Neural cell (in vitro differentiated cells): ENCODE results near the gene PDE4A. TPM values are rescaled to one million over a fixed set of nuclear protein-coding genes. Genes with fewer than 3 reads are reported as not detected.

Experiments used
- H2AFZ ChIP-seq: fragments of 200-600, 300-800 bp; sonication (generic), shearing (Covaris generic); 2 replicates; pipeline ENCODE4 v1.6.0; 2014; ENCODE audit warnings: low read depth, mild to moderate bottlenecking, antibody characterized with exemption, low read length, moderate library complexity
- H3F3A ChIP-seq: fragments of 200-600 bp; shearing (Covaris generic); 2 replicates; pipeline ENCODE4 v1.6.1; 2016; ENCODE audit warnings: mild to moderate bottlenecking, moderate library complexity, mixed read lengths, antibody characterized with exemption, low read length; ENCODE audit not compliant: insufficient read depth, poor library complexity, severe bottlenecking
- H3K27ac ChIP-seq: fragments of 200-600, 300-800 bp; sonication (generic), shearing (Covaris generic); 2 replicates; pipeline ENCODE4 v1.5.1; 2014; ENCODE audit warnings: mild to moderate bottlenecking, low read length, moderate library complexity
- H3K27me3 ChIP-seq: fragments of 300-800, 200-600 bp; sonication (generic), shearing (Covaris generic); 2 replicates; pipeline ENCODE4 v1.6.0; 2014; ENCODE audit warnings: mild to moderate bottlenecking, low read depth, low read length, moderate library complexity; ENCODE audit not compliant: insufficient read depth
- H3K36me3 ChIP-seq: fragments of 300-800, 200-600 bp; sonication (generic), shearing (Covaris generic); 2 replicates; pipeline ENCODE4 v1.5.1; 2014; ENCODE audit warnings: mild to moderate bottlenecking, antibody characterized with exemption, low read length, moderate library complexity; ENCODE audit not compliant: insufficient read depth
- H3K4me2 ChIP-seq: fragments of 300-800, 200-600 bp; sonication (generic), shearing (Covaris generic); 2 replicates; pipeline ENCODE4 v1.6.0; 2014; ENCODE audit warnings: mild to moderate bottlenecking, low read length
- H3K4me3 ChIP-seq: fragments of 300-800, 200-600 bp; sonication (generic), shearing (Covaris generic); 2 replicates; pipeline ENCODE4 v1.5.1; 2014; ENCODE audit warnings: mild to moderate bottlenecking, low read length, moderate library complexity
- H3K79me2 ChIP-seq: fragments of 200-600 bp; shearing (Covaris generic); replicated peaks from 2 replicates; pipeline ENCODE4 v1.6.0; 2014; ENCODE audit warnings: mild to moderate bottlenecking, low read length, moderate library complexity; ENCODE audit not compliant: insufficient read depth
- H3K9ac ChIP-seq: fragments of 300-800, 200-600 bp; sonication (generic), shearing (Covaris generic); 2 replicates; pipeline ENCODE4 v1.6.1; 2016; ENCODE audit warnings: mild to moderate bottlenecking, low read length, mixed read lengths
- H3K9me2 ChIP-seq: fragments of 200-600 bp; shearing (Covaris generic); 2 replicates; pipeline ENCODE4 v1.6.1; 2016; ENCODE audit warnings: mild to moderate bottlenecking, low read length, mixed read lengths; ENCODE audit not compliant: insufficient read depth
- H3K9me3 ChIP-seq: fragments of 200-600, 300-800 bp; sonication (generic), shearing (Covaris generic); 2 replicates; pipeline ENCODE4 v1.6.1; 2016; ENCODE audit warnings: mild to moderate bottlenecking, mixed run types, low read length, moderate library complexity, mixed read lengths
- H4K20me1 ChIP-seq: fragments of 200-600 bp; shearing (Covaris generic); 2 replicates; pipeline ENCODE4 v1.6.1; 2016; ENCODE audit warnings: mild to moderate bottlenecking, mixed run types; ENCODE audit not compliant: insufficient read depth
- EP300 ChIP-seq: fragments of 450-650 bp; conservative IDR thresholded peaks from 2 replicates; pipeline ENCODE4 v1.6.1; 2014; ENCODE audit warnings: antibody characterized with exemption, mild to moderate bottlenecking, moderate library complexity; ENCODE audit not compliant: poor library complexity, severe bottlenecking
- EZH2 ChIP-seq: fragments of 200-600, 300-800 bp; shearing (Covaris generic), sonication (generic); IDR thresholded peaks from 2 replicates; pipeline ENCODE4 v1.6.1; 2014; ENCODE audit warnings: antibody characterized with exemption, low read length, borderline replicate concordance, mild to moderate bottlenecking; ENCODE audit not compliant: insufficient read depth, poor library complexity, severe bottlenecking
- MXI1 ChIP-seq: fragments of 450-650 bp; conservative IDR thresholded peaks from 2 replicates; pipeline ENCODE4 v1.6.1; 2014; ENCODE audit warnings: antibody characterized with exemption, mild to moderate bottlenecking; ENCODE audit not compliant: poor library complexity, severe bottlenecking
- POLR2AphosphoS5 ChIP-seq: IDR thresholded peaks from 2 replicates; pipeline ENCODE4 v1.6.1; 2012
- RAD21 ChIP-seq: fragments of 450-650 bp; conservative IDR thresholded peaks from 2 replicates; pipeline ENCODE4 v1.6.1; 2014; ENCODE audit warnings: antibody characterized with exemption, mild to moderate bottlenecking, moderate library complexity
- SMC3 ChIP-seq: fragments of 450-650 bp; conservative IDR thresholded peaks from 2 replicates; pipeline ENCODE4 v1.6.1; 2014; ENCODE audit warnings: antibody characterized with exemption, mild to moderate bottlenecking, moderate library complexity; ENCODE audit not compliant: poor library complexity
- TAF1 ChIP-seq: IDR thresholded peaks from 2 replicates; pipeline ENCODE4 v1.6.1; 2012; ENCODE audit warnings: low read depth
- polyA plus RNA-seq: library from polyadenylated mRNA; depleted of rRNA; stranded (reverse); fragments of >200 nt; gene quantifications from 2 replicates; pipeline ENCODE4 v1.2.3, GENCODE V29; 2014
- TF ChIP-seq, protein P1 (sequence below): fragments of 450-650 bp; IDR thresholded peaks from 2 replicates; pipeline ENCODE4 v1.5.1; 2014; ENCODE audit warnings: antibody characterized with exemption, mild to moderate bottlenecking, moderate library complexity; ENCODE audit not compliant: poor library complexity, severe bottlenecking
- TF ChIP-seq, protein P2 (sequence below): IDR thresholded peaks from 2 replicates; pipeline ENCODE4 v1.6.1; 2012; ENCODE audit warnings: borderline replicate concordance

PDE4A gene
- polyA plus RNA-seq, 1 donor from 2014 or later = 3.4 TPM

DNA sequence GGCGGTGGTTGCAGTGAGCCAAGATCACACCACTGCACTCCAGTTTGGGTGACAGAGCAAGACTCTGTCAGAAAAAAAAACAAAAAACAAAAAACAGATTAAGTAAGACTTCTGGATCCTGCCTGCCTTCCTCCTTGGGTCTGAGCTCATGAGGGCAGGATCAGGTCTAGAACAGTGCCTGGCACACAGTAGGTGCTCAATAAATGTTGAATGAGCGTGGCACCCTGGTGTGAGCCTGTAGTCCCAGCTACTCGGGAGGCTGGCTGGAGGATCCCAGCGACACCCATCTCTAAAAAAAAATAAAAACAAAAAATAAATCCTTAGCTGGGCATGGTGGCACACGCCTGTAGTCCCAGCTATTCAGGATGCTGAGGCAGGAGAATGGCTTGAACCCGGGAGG lies 14.1 kb upstream of the PDE4A start:
- H4K20me1 ChIP-seq = no peaks in the 10 kb centered on the region
- H3K79me2 ChIP-seq = peaks cover 18% of the 10 kb centered on the region
- H3K9me3 ChIP-seq = no peaks in the 10 kb centered on the region
- no peak for TF ChIP-seq MXI1
- TF ChIP-seq, protein P1, sequence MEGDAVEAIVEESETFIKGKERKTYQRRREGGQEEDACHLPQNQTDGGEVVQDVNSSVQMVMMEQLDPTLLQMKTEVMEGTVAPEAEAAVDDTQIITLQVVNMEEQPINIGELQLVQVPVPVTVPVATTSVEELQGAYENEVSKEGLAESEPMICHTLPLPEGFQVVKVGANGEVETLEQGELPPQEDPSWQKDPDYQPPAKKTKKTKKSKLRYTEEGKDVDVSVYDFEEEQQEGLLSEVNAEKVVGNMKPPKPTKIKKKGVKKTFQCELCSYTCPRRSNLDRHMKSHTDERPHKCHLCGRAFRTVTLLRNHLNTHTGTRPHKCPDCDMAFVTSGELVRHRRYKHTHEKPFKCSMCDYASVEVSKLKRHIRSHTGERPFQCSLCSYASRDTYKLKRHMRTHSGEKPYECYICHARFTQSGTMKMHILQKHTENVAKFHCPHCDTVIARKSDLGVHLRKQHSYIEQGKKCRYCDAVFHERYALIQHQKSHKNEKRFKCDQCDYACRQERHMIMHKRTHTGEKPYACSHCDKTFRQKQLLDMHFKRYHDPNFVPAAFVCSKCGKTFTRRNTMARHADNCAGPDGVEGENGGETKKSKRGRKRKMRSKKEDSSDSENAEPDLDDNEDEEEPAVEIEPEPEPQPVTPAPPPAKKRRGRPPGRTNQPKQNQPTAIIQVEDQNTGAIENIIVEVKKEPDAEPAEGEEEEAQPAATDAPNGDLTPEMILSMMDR = no peak
- TF ChIP-seq TAF1 = no peak
- no peak for TF ChIP-seq EP300
- no peak for TF ChIP-seq POLR2AphosphoS5
- no peak for TF ChIP-seq EZH2
- TF ChIP-seq, protein P2, sequence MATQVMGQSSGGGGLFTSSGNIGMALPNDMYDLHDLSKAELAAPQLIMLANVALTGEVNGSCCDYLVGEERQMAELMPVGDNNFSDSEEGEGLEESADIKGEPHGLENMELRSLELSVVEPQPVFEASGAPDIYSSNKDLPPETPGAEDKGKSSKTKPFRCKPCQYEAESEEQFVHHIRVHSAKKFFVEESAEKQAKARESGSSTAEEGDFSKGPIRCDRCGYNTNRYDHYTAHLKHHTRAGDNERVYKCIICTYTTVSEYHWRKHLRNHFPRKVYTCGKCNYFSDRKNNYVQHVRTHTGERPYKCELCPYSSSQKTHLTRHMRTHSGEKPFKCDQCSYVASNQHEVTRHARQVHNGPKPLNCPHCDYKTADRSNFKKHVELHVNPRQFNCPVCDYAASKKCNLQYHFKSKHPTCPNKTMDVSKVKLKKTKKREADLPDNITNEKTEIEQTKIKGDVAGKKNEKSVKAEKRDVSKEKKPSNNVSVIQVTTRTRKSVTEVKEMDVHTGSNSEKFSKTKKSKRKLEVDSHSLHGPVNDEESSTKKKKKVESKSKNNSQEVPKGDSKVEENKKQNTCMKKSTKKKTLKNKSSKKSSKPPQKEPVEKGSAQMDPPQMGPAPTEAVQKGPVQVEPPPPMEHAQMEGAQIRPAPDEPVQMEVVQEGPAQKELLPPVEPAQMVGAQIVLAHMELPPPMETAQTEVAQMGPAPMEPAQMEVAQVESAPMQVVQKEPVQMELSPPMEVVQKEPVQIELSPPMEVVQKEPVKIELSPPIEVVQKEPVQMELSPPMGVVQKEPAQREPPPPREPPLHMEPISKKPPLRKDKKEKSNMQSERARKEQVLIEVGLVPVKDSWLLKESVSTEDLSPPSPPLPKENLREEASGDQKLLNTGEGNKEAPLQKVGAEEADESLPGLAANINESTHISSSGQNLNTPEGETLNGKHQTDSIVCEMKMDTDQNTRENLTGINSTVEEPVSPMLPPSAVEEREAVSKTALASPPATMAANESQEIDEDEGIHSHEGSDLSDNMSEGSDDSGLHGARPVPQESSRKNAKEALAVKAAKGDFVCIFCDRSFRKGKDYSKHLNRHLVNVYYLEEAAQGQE = no peak
- no peak for TF ChIP-seq SMC3
- TF ChIP-seq RAD21 = no peak
- H3K9ac ChIP-seq = no peak overlapping the region
- H2AFZ ChIP-seq = no peak overlapping the region
- H3K36me3 ChIP-seq = no peaks in the 10 kb centered on the region
- H3K4me3 ChIP-seq = no peak overlapping the region
- H3K4me2 ChIP-seq = no peak overlapping the region
- H3K9me2 ChIP-seq = no peaks in the 10 kb centered on the region
- H3K27me3 ChIP-seq = no peaks in the 10 kb centered on the region
- no peak overlapping the region for H3K27ac ChIP-seq
- no peaks in the 10 kb centered on the region for H3F3A ChIP-seq

DNA sequence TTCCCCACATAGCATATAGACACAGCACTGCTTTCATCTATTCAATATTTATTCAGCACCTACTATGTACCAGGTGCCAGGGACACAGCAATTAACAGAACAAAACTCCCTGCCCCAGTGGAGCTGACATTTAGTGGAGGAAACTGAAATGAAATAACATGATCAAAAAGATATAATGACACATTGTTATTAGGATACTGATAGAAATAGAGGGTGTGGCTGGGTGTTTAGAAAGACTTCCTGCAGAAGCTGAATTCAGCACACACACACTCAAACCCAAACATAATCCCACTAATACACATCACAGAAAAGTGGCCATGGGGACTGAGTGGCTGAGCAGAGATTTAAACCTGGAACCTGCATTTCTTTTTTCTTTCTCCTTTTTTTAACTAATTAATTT lies 13.2 kb upstream of the PDE4A start:
- H3K9me3 ChIP-seq = no peaks in the 10 kb centered on the region
- H3K4me3 ChIP-seq = no peak overlapping the region
- H3K27me3 ChIP-seq = no peaks in the 10 kb centered on the region
- H3K79me2 ChIP-seq = peaks cover 12% of the 10 kb centered on the region
- no peaks in the 10 kb centered on the region for H4K20me1 ChIP-seq
- H2AFZ ChIP-seq = no peak overlapping the region
- no peak for TF ChIP-seq TAF1
- no peak for TF ChIP-seq POLR2AphosphoS5
- TF ChIP-seq, protein P1 = no peak
- no peak for TF ChIP-seq RAD21
- TF ChIP-seq EZH2 = no peak
- TF ChIP-seq, protein P2 = no peak
- no peak for TF ChIP-seq MXI1
- TF ChIP-seq SMC3 = no peak
- no peak for TF ChIP-seq EP300
- no peak overlapping the region for H3K9ac ChIP-seq
- no peaks in the 10 kb centered on the region for H3K9me2 ChIP-seq
- no peak overlapping the region for H3K4me2 ChIP-seq
- H3K36me3 ChIP-seq = no peaks in the 10 kb centered on the region
- H3K27ac ChIP-seq = no peak overlapping the region
- H3F3A ChIP-seq = no peaks in the 10 kb centered on the region
